Stimulated activated naive CD4-positive, alpha-beta T cell (primary cell): ENCODE measurements around the gene SNAP29.
"Not testable (repeated sequence)": the region's sequence is repeated elsewhere in the genome, so short reads cannot be mapped to it uniquely, and the experiment has no call there.

Experiments
- DNase-seq, 6 experiments: peaks; one replicate each; lab custom pipeline; 2025; lab: John Stamatoyannopoulos, UW

Gene SNAP29

DNA sequence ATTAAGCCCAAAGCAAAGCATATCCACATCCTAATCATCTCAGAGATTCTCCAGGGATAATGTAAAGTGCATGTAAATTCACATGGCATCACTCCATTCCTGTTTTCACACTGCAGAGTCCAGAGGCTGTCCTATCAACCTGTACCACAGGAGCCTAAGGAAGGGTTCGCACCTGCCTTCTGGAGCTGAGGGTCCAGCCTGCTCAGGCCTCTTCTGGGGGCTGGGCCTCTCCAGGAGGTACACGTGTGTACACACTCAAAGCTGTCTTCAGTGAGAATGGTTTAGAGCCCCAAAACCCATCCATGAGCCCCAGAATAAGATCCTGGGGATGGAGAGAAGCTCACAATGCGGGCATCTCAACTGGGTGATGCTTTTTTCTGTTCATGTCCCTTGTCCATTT, 24.1 kb upstream of the SNAP29 start:
- DNase-seq, result no peak

DNA sequence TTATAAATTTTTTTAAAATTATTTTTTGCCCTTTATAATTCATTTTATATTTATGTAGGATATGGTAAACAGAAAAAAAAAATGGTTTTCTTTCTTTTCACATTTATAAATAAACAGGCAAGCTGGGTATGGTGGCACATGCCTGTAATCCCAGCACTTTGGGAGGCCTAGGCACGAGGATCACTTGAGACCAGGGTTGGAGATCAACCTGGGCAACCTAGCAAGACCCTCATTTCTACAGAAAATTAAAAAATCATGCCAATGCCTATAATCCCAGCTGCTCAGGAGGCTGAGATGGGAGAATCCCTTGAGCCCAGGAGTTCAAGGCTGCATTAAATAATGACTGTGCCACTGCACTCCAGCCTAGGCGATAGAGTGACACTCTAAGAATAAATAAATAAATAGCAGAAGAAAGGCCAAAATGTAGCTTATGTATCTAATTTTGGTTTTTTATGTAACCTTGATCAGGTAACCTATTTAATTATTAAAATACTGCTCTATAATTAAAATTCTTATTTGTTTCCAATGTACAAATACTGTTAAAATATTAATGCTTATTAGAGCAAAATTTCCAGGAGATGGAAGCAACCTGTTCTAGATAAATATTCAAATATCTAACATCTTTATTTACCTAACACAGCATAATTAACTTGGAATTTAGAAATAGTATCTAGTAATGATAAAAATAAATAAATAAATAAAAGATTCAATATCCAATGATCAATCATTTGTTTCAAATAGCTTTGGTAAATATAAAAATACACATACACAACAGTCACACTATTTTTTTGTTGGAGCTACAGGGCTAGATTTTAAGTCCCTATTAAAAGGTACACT, 21.6 kb upstream of the SNAP29 start:
- DNase-seq, result no peak

DNA sequence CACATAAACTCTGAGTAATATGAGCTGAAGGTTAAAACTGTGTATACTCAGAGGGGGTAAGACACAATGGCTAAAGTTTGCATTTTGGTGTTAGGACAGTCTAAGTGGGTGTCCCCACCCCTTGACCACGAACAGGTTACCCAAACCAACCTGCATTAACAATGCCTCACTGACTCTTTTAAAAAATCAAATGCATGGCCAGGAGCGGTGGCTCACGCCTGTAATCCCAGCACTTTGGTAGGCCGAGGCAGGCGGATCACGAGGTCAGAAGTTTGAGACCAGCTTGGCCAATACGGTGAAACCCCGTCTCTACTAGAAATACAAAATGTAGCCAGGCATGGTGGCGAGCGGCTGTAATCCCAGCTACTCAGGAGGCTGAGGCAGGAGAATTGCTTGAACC, 19.5 kb upstream of the SNAP29 start:
- DNase-seq, result not testable (repeated sequence)

DNA sequence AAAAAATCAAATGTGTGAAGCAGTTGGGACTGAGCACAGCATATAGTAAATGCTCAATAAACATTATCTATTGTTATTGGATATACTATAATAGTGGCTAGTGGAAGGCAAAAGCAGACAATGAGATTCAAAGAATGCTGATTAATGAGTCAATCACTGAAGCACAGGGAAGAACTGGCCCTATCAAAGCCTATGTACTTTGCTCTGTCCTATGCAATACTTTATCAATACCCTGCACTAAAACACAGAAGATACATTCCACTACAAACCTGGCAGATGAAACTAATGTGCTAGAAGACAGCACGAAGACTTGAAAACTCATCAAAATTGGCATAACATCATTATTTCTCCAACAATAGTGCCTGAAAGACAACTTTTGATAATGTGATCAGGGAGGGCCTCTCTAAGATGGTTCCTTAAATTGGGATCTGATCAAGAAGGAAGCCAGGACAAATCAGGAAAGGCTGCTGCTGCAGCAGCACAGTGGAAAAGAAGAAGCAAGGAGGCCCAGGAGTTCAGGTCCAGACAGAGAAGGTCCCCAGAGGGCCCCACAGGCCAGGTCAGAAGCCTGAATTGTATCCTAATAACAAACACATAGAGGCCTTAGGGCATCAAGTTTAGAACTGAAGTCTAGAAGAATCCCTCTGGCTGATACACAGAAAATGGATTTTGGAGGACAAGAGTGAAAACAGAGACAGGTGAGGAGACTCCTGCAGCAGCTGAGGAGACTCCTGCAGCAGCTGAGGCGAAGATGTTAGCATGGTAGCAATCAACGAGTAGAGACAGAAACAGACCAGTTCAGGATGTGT, 18.8 kb upstream of the SNAP29 start:
- DNase-seq, result no peak

DNA sequence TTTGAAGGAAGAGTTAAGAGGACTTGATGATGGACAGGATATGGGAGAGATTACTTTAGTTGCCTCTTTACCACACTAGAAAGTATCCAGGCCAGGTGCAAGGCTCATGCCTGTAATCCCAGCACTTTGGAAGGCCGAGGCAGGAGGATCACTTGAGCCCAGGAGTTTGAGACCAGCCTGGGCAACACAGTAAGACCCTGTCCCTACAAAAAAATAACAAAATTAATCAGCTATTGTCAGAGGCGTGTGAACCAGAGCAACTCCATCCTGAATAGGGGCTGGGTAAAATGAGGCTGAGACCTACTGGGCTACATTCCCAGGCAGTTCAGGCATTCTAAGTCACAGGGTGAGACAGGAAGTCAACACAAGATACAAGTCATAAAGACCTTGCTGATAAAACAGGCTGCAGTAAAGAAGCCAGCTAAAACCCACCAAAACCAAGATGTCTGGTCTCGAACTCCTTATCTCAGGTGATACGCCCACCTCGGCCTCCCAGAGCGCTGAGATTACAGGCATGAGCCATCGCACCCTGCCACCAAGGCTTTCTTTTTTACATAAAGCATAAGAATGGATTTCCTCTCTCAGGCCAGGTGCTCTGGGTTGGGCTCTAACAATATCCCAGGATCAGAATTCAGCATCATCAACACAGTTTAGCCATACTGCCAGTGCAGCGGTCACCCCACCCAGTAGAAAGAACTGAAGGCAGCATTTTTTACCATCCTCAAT, 18.0 kb upstream of the SNAP29 start:
- DNase-seq, result peak in 1 of 6 experiments; percentile 10

DNA sequence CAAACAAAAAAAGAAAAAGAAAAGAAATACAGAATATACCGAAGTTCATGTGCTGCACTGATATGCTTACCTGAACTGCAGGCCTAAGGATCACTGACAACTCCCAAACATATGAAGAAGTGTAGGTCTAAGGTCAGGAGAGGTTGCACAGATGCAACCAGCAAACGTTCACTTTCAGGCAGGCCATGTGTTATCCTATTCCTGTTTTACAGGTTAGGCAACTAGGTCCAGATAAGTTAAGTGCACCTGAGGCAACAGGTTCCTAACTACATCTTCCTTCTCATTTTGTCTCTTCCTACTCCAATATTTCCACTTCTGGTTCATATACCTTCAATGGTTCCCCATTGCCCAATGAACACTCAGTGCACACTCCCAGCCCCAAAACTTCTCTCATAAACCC, 15.3 kb upstream of the SNAP29 start:
- no peak for DNase-seq

DNA sequence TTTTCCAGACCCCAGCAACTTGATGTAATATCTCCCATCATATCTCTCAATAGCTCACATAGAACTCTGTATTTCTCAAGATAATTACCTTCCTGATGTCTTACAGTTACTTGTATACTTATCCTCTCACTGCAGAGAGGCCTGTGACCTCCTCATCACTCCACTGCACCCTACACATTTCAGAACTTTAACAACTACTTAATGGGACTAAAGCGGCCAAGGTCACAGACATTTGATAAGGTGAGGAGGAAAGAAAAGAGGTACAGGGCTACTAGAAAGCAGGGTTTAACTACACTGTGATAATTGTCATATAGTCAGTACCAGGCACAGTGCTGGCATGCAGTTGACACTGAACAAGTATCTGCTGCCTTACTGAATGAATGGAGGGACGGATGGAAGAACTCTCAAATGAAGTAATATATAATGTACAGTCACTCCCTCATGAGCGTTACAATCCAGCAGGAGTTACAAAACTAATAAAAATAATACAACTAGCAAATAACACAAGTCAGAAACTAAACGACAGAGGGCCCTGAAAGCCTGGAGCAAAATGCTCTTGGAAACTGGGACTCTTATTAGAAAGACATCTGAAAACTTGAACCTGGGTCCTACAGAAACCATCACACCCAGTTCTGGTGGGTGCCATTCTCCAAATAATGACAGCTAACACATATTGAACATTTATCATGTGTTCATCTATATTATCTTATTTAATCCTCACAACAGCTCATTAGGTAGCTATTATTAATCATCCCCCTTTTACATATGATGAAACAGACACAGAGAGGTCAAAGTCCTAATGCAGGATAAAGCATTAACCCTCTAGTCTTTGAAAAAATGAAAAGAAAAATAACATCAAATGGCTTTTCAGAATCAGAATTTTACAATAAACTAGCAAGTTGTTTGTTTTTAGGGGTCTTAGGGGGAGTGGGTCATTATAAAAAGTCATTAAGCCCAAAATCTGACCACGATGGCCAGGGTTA, 14.5 kb upstream of the SNAP29 start:
- DNase-seq, result no peak

DNA sequence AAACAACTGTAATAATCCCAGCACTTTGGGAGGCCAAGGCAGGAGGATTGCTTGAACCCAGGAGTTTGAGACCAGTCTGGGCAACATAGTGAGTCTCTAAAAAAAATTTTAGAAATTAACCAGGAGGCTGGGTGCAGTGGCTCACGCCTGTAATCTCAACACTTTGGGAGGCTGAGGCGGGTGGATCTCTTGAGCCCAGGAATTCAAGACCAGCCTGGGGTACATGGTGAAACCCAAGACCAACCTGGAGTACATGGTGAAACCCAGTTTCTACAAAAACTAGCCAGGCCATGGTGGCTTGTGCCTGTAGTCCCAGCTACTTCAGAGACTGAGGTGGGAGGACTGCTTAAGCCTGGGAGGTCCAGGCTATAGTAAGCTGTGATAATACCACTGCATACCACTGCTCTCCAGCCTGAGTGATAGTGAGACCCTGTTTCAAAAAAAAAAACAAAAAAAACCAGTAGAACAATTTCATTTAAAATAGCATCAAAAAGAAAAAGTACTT, 11.4 kb upstream of the SNAP29 start:
- DNase-seq, result no peak

DNA sequence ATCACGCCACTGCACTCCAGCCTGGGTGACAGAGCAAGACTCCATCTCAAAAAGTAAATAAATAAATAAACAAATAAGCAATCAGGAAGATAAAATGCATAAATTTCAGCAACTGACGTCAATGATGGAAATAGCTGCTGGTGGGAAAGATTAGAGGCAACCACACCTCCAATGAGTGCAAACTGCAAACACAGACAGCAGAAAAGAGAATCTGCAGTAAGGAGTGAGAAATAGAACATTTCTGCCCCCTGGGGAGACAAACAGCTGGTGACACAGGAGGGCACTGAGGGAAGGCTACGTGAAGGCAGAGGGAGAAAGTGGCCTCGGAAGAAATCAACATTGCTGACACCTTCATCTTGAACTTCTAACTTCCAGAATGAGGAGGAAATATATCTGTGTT, 6.7 kb upstream of the SNAP29 start:
- no peak for DNase-seq

DNA sequence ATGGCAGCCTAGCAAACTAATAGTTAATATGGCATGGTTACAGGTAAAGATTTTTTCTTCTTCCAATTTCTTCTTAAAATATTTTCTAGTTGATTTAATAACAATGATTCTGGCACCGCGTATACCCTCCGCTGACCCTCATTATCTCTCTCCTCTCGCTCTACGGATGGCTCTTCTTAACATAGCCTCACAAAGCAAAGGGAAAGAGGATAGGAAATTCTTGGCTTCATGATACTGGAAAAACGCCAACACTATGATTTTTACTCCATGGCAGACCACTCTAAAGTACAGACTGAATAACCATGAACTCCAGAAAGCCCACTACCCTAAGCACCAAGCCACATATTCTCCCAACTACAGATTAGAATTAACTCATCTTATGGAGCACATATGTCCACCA, 6.3 kb upstream of the SNAP29 start:
- no peak for DNase-seq

DNA sequence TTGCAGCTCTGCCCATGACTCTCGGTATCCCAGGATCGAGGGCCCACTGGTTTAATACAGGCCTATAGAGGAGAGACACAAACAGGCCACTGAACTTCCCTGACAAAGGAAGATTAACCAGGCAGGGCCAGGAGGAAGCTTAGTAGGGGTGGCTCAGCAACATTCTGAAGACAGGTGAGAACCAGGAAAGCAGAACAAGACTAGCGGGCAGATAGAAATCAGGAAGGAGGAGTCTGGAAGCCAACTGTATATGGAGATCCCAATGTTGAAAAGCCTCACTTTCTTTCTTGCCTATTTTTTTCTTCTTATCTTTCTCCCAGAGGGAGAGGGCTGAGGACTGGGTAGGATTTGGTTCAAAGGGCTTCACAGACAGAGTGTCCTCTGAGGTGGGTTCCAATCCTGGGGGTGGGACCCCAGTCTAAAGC, 5.6 kb upstream of the SNAP29 start:
- no peak for DNase-seq

DNA sequence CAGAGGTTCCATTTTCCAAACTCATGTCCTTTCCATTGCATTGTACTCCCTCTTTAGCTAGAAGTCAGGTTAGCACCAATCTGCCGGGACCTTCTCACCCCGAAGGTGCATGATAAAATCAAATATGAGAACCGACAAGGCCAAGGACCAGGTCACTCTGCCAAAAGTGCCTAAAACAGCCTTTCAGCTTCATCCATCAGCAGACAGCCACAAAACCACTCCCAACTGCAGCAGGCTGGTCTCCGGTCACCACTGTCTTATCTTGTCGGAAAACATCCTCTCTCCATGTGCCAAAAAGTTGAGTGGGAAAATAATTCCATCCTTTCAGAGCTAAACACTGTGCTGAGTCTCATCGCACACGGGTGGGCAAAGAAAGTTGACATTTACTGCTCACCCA, 1.6 kb upstream of the SNAP29 start:
- no peak for DNase-seq

DNA sequence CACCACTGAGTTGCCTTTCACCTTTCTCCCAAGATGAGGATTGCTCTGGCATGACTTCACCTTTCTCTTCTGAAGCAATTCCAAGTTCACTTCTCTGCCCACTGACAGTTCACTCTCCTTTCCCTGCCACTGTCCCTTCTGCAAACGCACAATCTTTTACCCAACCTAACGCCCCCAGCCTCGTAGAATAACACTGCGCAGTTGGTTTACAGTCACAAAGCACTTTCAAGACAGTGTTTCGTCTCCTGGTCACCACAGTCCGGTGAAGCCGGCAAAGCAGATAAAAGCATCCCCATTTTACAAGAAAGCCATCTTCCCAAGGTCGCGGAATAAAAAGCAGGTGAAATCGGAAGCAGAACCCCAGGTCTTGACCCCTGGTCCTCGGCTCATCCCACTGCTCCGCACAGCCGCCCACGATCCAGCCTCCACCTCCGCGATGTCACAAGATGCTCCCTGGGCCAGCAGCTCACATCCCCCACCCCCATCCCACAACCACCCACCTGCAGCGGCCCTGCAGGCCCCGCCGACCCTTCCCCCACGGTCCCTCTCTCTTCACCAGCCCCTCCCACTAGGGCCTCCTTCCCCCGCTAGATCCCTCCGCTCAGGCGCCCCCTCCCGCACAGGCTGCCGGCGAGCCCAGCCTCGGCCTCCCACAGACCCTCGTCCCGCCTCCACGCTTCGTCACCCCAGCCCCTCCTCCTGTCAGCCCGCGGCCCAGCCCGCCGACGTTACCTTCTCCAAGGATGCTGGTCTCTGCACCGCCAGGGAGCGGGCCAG, 781 bp upstream of the SNAP29 start:
- peak; percentile 19 to 89 (median 80) for DNase-seq

DNA sequence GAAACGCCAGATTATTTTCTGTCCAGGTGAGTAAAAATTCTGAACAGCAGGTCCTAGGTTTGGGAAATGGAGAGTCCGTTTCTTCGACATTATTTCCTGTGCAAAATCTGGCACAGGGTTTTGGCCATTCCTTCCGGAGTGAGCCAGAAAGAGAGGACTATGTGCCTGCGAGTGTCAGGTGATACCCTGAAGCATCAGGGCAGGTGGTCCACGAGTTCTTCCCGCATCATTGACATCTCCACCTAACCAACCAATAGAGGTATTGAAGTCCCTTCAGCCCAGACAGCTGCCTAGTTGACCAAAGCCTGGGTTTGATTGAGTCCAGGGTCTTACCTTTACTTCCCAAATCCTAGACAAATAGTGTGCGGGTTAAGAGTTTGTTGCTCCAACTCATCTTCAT, 808 bp downstream of the SNAP29 start:
- DNase-seq, result no peak

DNA sequence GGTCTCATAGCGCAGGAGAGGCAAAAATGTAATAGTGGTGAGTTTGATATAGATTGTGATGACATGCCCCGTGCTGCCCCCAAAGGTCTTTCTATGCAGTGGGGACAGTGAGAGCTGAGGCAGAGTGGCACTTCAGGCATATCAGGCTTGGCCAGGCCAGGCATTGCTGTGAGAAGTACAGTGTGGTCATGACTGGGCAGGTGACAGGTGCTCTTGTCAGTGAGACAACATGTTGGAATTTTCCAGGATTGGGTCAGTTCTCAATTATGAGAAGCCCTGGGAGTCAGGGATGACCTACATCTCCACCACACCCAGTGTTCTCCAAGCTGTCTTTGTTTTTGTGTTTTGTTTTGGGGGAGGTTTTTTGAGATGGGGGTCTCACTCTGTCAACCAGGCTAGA, 3.7 kb downstream of the SNAP29 start:
- no peak for DNase-seq

DNA sequence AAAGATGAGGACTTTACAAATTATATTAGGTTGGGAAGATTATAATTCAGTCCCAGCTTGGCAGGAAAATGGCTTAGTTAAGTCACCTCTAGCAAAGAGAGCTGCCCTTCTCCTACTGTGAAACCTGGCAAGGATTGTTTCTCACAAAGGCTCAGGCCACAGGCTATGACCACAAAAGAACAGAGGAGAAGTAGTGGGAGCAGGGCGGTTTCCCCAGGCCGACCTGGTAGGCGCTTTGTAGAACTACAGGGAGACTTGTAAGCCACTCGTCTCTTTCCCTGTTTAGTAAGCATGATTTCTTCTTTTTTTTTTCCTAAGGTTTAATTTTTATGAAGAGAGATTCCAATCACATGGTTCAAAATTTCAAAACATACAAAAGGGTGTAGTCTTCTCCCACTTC, 4.6 kb downstream of the SNAP29 start:
- no peak for DNase-seq

DNA sequence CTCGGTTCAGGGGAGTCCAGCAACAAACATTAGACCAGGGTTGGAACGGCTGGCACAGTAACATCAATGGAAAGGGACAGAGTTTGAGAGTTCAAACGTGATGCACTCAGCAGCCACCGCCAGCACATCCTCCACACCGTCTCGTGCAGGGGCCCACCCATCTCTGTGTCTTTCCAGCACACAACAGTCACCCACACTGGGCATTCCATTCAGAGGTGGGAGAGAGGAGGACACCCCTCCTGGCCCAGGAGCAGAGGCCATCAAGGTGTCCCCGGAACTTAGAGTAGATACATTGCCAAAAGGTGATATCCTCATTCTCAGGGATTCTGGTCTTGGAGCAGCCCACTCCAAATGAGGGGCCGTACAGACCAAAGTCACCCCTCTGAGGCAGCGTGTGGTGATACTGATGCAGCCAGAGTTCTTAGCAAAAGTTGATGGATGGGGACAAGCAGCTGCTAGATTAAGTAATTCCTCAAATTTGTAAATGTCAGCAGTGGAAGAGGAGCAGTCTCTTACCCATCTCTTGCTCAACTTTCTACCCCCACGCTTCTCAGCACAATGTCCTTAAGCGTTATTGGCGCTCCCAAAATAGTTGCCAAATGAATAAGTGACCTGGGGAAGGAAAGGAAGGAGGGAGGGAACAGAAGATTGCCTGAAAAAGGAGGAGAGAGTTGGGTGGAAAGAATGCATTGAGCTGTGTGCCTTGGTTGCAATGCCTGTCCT, 5.5 kb downstream of the SNAP29 start:
- no peak for DNase-seq

DNA sequence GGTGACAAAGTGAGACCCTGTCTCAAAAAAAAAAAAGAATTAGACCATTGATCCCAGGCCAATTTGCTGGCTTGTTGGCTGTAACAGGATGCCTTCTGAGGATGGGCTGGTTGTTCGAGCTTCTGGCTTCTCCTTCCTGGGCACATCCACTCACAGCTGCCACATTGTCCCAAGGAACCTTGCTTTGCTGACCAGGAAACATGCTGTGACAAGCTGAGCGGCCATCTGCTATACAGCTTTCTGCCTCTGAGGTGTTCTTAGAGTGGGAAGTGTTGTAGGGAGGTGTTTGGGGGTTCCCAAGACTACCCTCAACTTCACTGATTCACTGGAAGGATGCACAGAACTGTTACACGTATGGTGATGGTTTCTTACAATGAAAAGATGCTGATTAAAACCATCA, 6.5 kb downstream of the SNAP29 start:
- no peak for DNase-seq

DNA sequence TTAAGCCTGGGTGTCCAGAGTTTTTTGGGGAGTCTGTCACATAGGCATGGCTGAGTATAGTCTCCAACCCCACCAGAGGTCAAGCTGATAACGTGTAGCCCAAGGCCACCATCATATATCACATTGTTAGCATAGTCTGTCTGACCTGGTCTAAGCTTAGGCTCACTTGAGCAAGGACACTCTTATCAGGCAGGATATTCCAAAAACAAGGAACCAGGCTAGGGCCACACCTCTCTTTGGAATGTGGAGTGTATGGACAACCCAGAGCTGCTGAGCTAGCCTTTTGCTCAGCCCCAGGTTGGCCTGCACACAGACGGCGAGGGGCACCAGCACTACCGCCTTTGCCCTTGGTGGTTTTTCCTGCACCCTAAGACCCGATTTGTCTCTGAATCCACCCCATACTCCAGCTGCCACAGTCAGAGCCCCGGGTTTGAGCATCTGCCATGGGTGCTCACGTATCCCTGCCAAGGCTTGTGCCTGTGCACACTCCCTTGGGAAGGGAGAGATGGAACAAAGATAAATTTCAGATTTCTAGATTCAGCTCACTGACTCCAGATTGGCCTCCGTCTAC, 7.2 kb downstream of the SNAP29 start:
- DNase-seq, result no peak
